HG02571 (cell line): Measurements from ENCODE around the gene LCN1.

ENCODE experiments used
- ATAC-seq: cut with Tn5 transposase; IDR thresholded peaks from one replicate; pipeline ENCODE4 v1.9.1; 2021; ENCODE audit warnings: mild to moderate bottlenecking, moderate library complexity; ENCODE audit not compliant: unreplicated experiment

The LCN1 gene

DNA sequence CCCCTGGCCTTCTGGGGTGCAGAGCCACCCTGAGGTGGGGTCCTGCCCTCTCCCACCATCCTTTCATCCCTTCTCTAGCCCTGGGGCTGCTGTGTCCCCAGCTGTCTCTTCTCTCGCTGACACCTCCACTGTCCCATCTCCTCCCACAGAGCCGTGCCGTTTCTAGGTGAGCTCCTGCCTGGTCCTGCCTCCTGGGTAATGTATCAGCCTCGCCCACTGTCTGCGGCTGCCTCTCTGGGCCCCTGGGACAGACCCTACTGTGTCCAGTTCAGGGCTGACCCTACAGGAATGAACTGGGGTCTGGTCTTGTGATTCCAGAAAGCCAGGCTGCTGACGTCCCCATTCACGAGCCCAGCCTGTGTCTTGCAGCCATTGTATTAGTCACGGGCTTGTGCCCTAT, 44.4 kb downstream of the LCN1 start:
- no peak for ATAC-seq

DNA sequence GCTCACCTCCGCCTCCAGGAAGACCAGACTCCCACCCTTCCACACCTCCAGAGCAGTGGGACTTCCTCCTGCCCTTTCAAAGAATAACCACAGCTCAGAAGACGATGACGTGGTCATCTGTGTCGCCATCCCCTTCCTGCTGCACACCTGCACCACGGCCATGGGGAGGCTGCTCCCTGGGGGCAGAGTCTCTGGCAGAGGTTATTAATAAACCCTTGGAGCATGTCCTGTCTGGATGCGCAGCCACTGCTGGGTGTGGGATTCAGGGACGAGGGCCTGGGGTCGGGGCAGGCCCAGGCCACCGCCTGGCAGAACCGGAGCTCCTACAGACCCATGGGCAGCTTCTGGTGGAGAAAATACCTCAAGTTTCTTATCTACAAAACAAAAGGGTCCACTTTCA, 45.3 kb downstream of the LCN1 start:
- no peak for ATAC-seq

DNA sequence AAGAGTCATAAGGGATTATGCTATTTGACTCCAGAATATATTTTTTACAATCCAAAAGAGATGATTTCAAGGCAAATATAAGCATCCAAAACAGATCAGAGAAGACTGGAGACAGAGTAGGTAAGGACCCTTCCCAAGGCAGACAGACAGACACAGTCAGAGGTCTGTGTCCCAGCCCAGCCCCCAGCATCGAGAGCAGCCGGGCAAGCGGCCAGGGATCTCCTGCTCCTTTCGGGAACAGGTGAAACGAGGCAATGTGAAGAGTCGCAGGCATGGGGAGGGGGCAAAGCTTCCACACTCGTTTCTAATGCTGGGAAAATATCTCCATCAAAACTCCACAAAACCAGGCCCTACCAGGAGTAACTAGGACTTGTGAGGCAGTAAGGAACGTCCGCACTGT, 46.1 kb downstream of the LCN1 start:
- no peak for ATAC-seq

DNA sequence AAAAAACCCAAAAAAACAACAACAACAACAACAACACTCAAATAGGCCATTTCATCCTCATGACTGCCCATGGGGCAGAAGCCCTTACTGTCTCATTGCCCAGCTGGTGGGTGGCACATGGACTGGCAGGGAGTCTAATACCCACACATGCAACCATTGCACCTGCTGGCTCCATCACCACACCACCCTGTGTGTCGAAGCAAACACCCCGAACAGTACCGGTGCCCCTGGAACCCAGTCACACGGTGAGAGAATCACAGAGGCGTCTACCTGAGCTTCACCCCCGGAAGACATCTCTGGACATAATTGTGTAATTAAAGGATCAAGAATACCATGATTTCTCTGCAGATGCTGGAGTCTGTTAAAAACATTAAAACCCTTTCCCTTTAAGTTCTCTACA, 46.8 kb downstream of the LCN1 start:
- ATAC-seq: no peak

DNA sequence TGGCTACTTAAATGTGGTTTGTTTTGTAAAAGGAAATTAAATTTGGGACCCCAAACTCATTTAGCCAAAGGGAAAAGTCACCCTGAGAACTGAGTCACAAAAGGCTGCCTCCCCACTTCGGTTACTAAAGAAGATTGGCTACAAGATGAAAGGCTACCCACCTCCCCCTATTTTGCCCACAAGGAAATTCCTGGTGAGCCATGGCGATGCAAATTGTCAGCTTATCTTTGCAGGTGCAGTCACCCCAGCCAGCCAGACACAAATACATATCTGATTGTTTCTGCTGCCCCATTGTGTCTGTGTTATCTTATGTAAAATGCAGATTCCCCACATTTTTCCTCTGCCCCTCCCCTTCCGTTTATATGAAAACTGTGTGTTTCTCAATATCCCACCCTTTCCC, 49.2 kb downstream of the LCN1 start:
- no peak for ATAC-seq

DNA sequence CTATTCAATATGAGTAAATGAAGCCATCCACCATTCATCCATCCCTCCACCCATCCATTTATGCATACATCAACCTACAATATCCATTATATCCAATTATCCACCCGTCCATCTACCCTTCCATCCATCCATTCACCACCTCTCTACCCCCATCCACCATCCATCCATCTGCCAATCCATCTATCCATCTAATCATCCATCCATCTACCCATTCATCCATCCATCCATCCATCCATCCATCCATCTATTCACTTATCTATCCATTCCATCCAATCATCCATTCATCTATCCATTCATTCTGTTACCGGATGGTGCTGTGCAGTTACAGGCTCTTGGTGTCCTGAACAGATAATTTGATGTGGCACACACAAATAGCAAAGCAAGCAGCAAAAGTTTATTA, 51.0 kb downstream of the LCN1 start:
- no peak for ATAC-seq

DNA sequence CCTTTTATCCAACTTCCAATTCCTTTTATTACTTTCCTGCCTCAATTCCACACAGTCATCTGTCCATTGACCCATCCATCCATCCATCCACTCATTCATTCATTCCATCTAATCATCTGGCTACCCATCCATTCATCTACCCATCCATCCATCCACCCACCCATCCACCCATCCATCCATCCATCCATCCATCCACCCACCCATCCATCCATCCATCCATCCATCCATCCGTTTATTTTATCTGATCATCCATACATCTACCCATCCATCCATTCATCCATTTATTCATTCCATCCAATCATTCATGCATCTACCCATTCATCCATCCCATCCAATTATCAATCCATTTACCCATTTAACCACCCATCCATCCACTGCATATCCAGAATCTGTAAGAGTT, 51.9 kb downstream of the LCN1 start:
- no peak for ATAC-seq

DNA sequence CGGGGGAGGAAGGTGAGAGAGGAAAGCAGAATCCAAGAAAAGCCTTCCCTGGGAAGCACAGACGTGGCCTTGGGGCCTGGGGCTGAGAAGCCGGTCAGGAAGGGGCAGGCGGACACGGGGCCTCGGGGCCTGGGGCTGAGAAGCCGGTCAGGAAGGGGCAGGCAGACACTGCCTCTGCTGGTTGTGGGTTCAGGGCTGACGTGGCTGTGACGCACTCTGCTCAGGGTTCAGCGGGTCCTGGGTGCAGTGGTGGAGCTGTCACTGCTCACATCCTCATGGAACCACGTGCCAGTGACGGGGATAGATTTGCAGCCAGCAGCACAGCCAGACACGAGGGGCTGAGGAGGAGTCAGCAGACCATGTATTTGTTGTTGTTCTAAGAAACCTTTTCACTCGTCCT, 53.1 kb downstream of the LCN1 start:
- ATAC-seq: no peak

DNA sequence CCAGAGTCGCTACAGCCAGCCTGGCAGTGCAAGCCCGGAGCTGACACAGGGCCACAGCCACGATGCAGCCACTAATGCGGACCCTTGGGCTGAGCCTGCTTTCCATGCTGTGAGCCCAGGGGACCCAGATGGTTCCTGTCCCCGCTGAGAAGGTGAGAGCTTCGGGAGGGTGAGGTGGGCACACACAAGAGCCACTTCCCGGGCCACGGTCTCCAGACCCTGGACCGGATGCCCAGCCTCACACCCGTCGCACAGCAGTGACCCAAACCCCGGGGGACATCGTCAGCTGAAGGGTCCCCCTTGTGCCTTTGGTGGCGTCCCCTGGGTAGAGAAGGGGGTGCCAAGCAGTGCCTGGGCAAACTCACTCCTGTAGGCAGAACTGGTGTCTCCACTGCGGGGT, 53.7 kb downstream of the LCN1 start:
- no peak for ATAC-seq
